Measurements from ENCODE around the gene CSF3R. TPM values are rescaled to one million over a fixed set of nuclear protein-coding genes. Genes with fewer than 3 reads are reported as not detected.

Gene CSF3R
- total RNA-seq, 2 donors from 2014 or later = 0.64 to 0.78 TPM

- Mint-ChIP-seq H3K27me3 (no peaks in the 10 kb centered on the region), H3K9me3 (no peaks in the 10 kb centered on the region), H3K27ac (no peak overlapping the region), H3K4me1 (ENCODE audit: low read depth in 2 of 2) (peaks cover 6 to 7% of the 10 kb centered on the region in 2 donors), H3K4me3 (no peak overlapping the region), H3K36me3 (no peaks in the 10 kb centered on the region)
- ATAC-seq (no peak), DNase-seq (ENCODE audit: low spot score) (no peak)
Measured at GRCh38 chr1:36425791-36426190, 56.9 kb downstream of the CSF3R start.

- peak overlapping the region; percentile 19 to 84 for H3K27ac Mint-ChIP-seq
- H3K4me3 Mint-ChIP-seq = no peak overlapping the region
- ATAC-seq (no peak), DNase-seq (ENCODE audit: low spot score) (no peak)
- no peaks in the 10 kb centered on the region for H3K27me3 Mint-ChIP-seq
- H3K4me1 Mint-ChIP-seq (ENCODE audit: low read depth in 2 of 2) = peaks cover 12 to 13% of the 10 kb centered on the region in 2 donors
- H3K36me3 Mint-ChIP-seq = no peaks in the 10 kb centered on the region
- H3K9me3 Mint-ChIP-seq = no peaks in the 10 kb centered on the region
Measured at GRCh38 chr1:36421649-36422048, 61.1 kb downstream of the CSF3R start.

GRCh38 chr1:36420836-36421317 is 61.8 kb downstream of the CSF3R start:
- H3K36me3 Mint-ChIP-seq = no peaks in the 10 kb centered on the region
- no peak overlapping the region for H3K4me3 Mint-ChIP-seq
- ATAC-seq = peak; percentile 95 to 96
- DNase-seq (ENCODE audit: low spot score) = peak; percentile 92
- H3K4me1 Mint-ChIP-seq (ENCODE audit: low read depth in 2 of 2) = peaks cover 12 to 13% of the 10 kb centered on the region in 2 donors
- no peaks in the 10 kb centered on the region for H3K27me3 Mint-ChIP-seq
- H3K27ac Mint-ChIP-seq = peak overlapping the region; percentile 19 to 84
- H3K9me3 Mint-ChIP-seq = no peaks in the 10 kb centered on the region

- no peaks in the 10 kb centered on the region for H3K27me3 Mint-ChIP-seq
- no peak for ATAC-seq
- peaks cover 12 to 13% of the 10 kb centered on the region in 2 donors for H3K4me1 Mint-ChIP-seq (ENCODE audit: low read depth in 2 of 2)
- H3K9me3 Mint-ChIP-seq = no peaks in the 10 kb centered on the region
- H3K36me3 Mint-ChIP-seq = no peaks in the 10 kb centered on the region
- DNase-seq (ENCODE audit: low spot score) = no peak
- H3K4me3 Mint-ChIP-seq = no peak overlapping the region
- peak overlapping the region; percentile 19 to 84 for H3K27ac Mint-ChIP-seq
Measured at GRCh38 chr1:36420409-36420808, 62.3 kb downstream of the CSF3R start.

- Mint-ChIP-seq H3K4me3 (no peak overlapping the region), H3K9me3 (no peaks in the 10 kb centered on the region), H3K27me3 (no peaks in the 10 kb centered on the region), H3K27ac (no peak overlapping the region), H3K36me3 (no peaks in the 10 kb centered on the region), H3K4me1 (ENCODE audit: low read depth in 2 of 2) (peaks cover 12 to 13% of the 10 kb centered on the region in 2 donors)
- ATAC-seq (no peak), DNase-seq (ENCODE audit: low spot score) (no peak)
Measured at GRCh38 chr1:36419569-36419968, 63.1 kb downstream of the CSF3R start.

- ATAC-seq = no peak
- H3K27ac Mint-ChIP-seq = no peak overlapping the region
- no peaks in the 10 kb centered on the region for H3K27me3 Mint-ChIP-seq
Measured at GRCh38 chr1:36419140-36419539, 63.6 kb downstream of the CSF3R start.

GRCh38 chr1:36417931-36418330 is 64.8 kb downstream of the CSF3R start:
- peaks cover 12 to 13% of the 10 kb centered on the region in 2 donors for H3K4me1 Mint-ChIP-seq (ENCODE audit: low read depth in 2 of 2)
- H3K27ac Mint-ChIP-seq = peak overlapping the region in 1 of 2 donors; percentile 54

More at GRCh38 chr1:36419140-36419539, 63.6 kb downstream of the CSF3R start:
- H3K4me3 Mint-ChIP-seq = no peak overlapping the region
- H3K4me1 Mint-ChIP-seq (ENCODE audit: low read depth in 2 of 2) = peaks cover 12 to 13% of the 10 kb centered on the region in 2 donors
- no peak for DNase-seq (ENCODE audit: low spot score)
- H3K36me3 Mint-ChIP-seq = no peaks in the 10 kb centered on the region
- H3K9me3 Mint-ChIP-seq = no peaks in the 10 kb centered on the region

More at GRCh38 chr1:36417931-36418330, 64.8 kb downstream of the CSF3R start:
- Mint-ChIP-seq H3K27me3 (no peaks in the 10 kb centered on the region), H3K9me3 (no peaks in the 10 kb centered on the region), H3K4me3 (no peak overlapping the region), H3K36me3 (no peaks in the 10 kb centered on the region)
- ATAC-seq (no peak), DNase-seq (ENCODE audit: low spot score) (no peak)

Other genes starting within 250 kb of the CSF3R start
- gene SH3D21, start 176.5 kb downstream of the CSF3R start, total RNA-seq = 10 to 100 TPM; 12.6 to 18.6 TPM
- 1 to 10 TPM; 5.8 to 6.3 TPM for gene EVA1B, start 159.3 kb downstream of the CSF3R start, total RNA-seq
- 10 to 100 TPM; 58.2 to 76.1 TPM for gene STK40, start 97.0 kb downstream of the CSF3R start, total RNA-seq
- gene LSM10, start 85.0 kb downstream of the CSF3R start, total RNA-seq = 10 to 100 TPM; 56.6 to 58.1 TPM
- 1 to 10 TPM in 1 of 2 donors, under 1 TPM in 1; 0.59 to 1.2 TPM for gene OSCP1, start 32.5 kb downstream of the CSF3R start, total RNA-seq
- gene MRPS15, start 18.5 kb downstream of the CSF3R start, total RNA-seq = 100 to 1,000 TPM in 1 of 2 donors, 10 to 100 TPM in 1; 78.8 to 109 TPM